Fibroblast of peridontal ligament (primary cell): ENCODE results near the gene CTR9.

Source experiments
- DNase-seq: peaks from one replicate; pipeline ENCODE4 v3.0.0-alpha.2; 2010; ENCODE audit errors: extremely low read depth

CTR9 gene

GRCh38 chr11:10750838-10751580 is at the start of gene CTR9:
CTR9 (plus strand) TSS chr11:10751246; CDS start chr11:10751413, 167 bp downstream.
- peak; percentile 92 for DNase-seq

- no peak for DNase-seq
Observed at GRCh38 chr11:10701982-10702381, 49.1 kb upstream of the CTR9 start.

GRCh38 chr11:10708131-10708530 is 42.9 kb upstream of the CTR9 start:
- DNase-seq = no peak

- DNase-seq = peak; percentile 85
Observed at GRCh38 chr11:10709299-10710086, 41.6 kb upstream of the CTR9 start.

- no peak for DNase-seq
Observed at GRCh38 chr11:10715571-10715970, 35.5 kb upstream of the CTR9 start.

- peak; percentile 41 for DNase-seq
Observed at GRCh38 chr11:10716122-10716521, 34.9 kb upstream of the CTR9 start.

- no peak for DNase-seq
Observed at GRCh38 chr11:10716543-10717259, 34.3 kb upstream of the CTR9 start.

- no peak for DNase-seq
Observed at GRCh38 chr11:10719616-10720015, 31.4 kb upstream of the CTR9 start.

GRCh38 chr11:10720881-10721376 is 30.1 kb upstream of the CTR9 start:
- no peak for DNase-seq

- DNase-seq = no peak
Observed at GRCh38 chr11:10722307-10722706, 28.7 kb upstream of the CTR9 start.

- DNase-seq = peak; percentile 58
Observed at GRCh38 chr11:10725114-10725906, 25.7 kb upstream of the CTR9 start.

GRCh38 chr11:10725907-10726253 is 25.2 kb upstream of the CTR9 start:
- DNase-seq = no peak

GRCh38 chr11:10727146-10727851 is 23.7 kb upstream of the CTR9 start:
- no peak for DNase-seq

GRCh38 chr11:10728154-10728553 is 22.9 kb upstream of the CTR9 start:
- no peak for DNase-seq

GRCh38 chr11:10728789-10729472 is 22.1 kb upstream of the CTR9 start:
- DNase-seq = peak; percentile 76

- DNase-seq = no peak
Observed at GRCh38 chr11:10730151-10730550, 20.9 kb upstream of the CTR9 start.

GRCh38 chr11:10731064-10731680 is 19.9 kb upstream of the CTR9 start:
- DNase-seq = peak; percentile 35

- peak; percentile 97 for DNase-seq
Observed at GRCh38 chr11:10735481-10736475, 15.3 kb upstream of the CTR9 start.
